Uterus (tissue), 4 donors: Measurements from ENCODE around the gene BLCAP. TPM values are rescaled to one million over a fixed set of nuclear protein-coding genes. Genes with fewer than 3 reads are reported as not detected.
A peak's percentile ranks its signal among the peaks of the same experiment; 100 is the strongest.

Experiments used
- DNase-seq, 2 donors: peaks; one replicate each; pipeline ENCODE4 v3.0.0-alpha.2; 2019 to 2020
- H3K27ac ChIP-seq, 2 donors: fragments of 200-600 bp; sonication (generic); 1 replicate in 1 of 2; 2 replicates in 1 of 2; pipeline ENCODE4 v1.5.1; 2016 to 2018
- H3K27me3 ChIP-seq, 2 donors: fragments of 200-600 bp; sonication (generic); one replicate each; pipeline ENCODE4 v1.5.1; 2018 to 2019; ENCODE audit warnings: control low read depth in 1 of 2
- H3K36me3 ChIP-seq, 2 donors: fragments of 200-600 bp; sonication (generic); one replicate each; pipeline ENCODE4 v1.5.1; 2019; ENCODE audit warnings: control low read depth in 1 of 2
- H3K4me1 ChIP-seq, 2 donors: fragments of 200-600 bp; sonication (generic); one replicate each; pipeline ENCODE4 v1.5.1; 2018 to 2019; ENCODE audit warnings: control low read depth in 1 of 2
- H3K4me3 ChIP-seq, 2 donors: fragments of 200-600 bp; sonication (generic); 1 replicate in 1 of 2; 2 replicates in 1 of 2; pipeline ENCODE4 v1.5.1; 2018 to 2019; ENCODE audit warnings: mild to moderate bottlenecking in 1 of 2
- H3K9me3 ChIP-seq, 2 donors: fragments of 200-600 bp; sonication (generic); one replicate each; pipeline ENCODE4 v1.5.1; 2019; ENCODE audit warnings: control low read depth in 1 of 2
- POLR2A ChIP-seq, 2 donors: fragments of 450-650 bp; IDR thresholded peaks; one replicate each; pipeline ENCODE4 v1.6.1; 2016; ENCODE audit warnings: antibody characterized with exemption in 2 of 2, mild to moderate bottlenecking in 1 of 2, moderate library complexity in 1 of 2
- intact Hi-C: fragments of 100-400 bp; cut with DNase I; formaldehyde crosslinking; loops from one replicate; pipeline ENCODE4 v1.15.1; 2023; ENCODE audit warnings: low total_unique reads
- total RNA-seq, 4 donors: library from RNA; depleted of rRNA in 3 of 4; stranded (reverse); fragments of >200 nt in 3 of 4; gene quantifications; one replicate each; pipeline versions ENCODE4 v1.1.0 to v1.2.4, GENCODE V29; 2014 to 2023
- TF ChIP-seq, protein P1 (sequence below), 4 experiments: fragments of 200-600 bp in 2 of 4; fragments of 450-650 bp in 2 of 4; sonication (generic) in 2 of 4; IDR thresholded peaks; one replicate each; pipeline ENCODE4 v1.5.1; 2016 to 2019; ENCODE audit warnings: antibody characterized with exemption in 4 of 4, mild to moderate bottlenecking in 2 of 4, moderate library complexity in 1 of 4
- donor health status: DM: yes; HTN: yes; CAD: no.

Gene BLCAP
- total RNA-seq, 4 donors from 2014 or later, result 16.4 to 62.9 (median 37.7) TPM

DNA sequence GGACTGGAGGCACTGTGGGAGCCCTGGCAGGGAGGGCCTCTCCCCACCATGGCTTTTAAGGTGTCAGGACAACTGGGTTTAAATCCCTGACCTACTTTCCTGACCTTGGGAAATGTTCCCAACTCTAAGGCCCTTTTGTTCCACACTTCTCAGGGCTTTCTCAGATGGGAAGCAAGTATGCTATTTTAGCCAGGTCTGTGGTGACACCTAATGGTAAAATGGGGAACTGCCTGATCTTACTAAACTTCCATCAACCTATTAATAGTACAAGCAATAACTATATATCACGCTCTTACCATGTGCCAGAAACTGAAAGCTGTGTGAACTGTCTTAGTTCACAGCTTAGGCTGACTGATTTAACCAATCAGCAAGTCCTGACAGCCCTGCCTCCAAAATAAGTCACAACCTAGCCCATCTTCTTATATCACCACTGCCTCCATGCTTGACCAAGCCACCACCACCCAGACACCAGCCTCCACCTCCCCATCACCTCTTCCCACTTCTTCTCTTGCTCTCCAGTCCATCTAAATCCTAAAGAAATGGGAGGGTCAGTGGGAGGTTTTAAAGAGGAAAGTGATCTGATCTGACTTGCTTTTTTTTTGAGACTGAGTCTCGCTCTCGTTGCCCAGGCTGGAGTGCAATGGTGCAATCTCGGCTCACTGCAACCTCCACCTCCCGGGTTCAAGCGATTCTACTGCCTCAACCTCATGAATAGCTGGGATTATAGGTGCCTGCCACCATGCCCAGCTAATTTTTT lies 6.9 kb upstream of the BLCAP start:
- intact Hi-C loops, result loop anchor here (5.0 kb wide), 1 partner anchor 337 kb away; no protein-coding TSS in a partner anchor
- DNase-seq, result peak in 1 of 2 donors; percentile 68
- TF ChIP-seq, protein P1, sequence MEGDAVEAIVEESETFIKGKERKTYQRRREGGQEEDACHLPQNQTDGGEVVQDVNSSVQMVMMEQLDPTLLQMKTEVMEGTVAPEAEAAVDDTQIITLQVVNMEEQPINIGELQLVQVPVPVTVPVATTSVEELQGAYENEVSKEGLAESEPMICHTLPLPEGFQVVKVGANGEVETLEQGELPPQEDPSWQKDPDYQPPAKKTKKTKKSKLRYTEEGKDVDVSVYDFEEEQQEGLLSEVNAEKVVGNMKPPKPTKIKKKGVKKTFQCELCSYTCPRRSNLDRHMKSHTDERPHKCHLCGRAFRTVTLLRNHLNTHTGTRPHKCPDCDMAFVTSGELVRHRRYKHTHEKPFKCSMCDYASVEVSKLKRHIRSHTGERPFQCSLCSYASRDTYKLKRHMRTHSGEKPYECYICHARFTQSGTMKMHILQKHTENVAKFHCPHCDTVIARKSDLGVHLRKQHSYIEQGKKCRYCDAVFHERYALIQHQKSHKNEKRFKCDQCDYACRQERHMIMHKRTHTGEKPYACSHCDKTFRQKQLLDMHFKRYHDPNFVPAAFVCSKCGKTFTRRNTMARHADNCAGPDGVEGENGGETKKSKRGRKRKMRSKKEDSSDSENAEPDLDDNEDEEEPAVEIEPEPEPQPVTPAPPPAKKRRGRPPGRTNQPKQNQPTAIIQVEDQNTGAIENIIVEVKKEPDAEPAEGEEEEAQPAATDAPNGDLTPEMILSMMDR (IDR thresholded peaks at IDR 0.05), result peak; percentile 81 to 96 (median 89)
- TF ChIP-seq POLR2A (IDR thresholded peaks at IDR 0.05), result no peak
- Histone ChIP-seq H3K27me3 (no peaks in the 10 kb centered on the region), H3K4me1 (no peaks in the 10 kb centered on the region), H3K9me3 (no peaks in the 10 kb centered on the region), H3K4me3 (no peak overlapping the region), H3K27ac (no peak overlapping the region), H3K36me3 (no peaks in the 10 kb centered on the region)

DNA sequence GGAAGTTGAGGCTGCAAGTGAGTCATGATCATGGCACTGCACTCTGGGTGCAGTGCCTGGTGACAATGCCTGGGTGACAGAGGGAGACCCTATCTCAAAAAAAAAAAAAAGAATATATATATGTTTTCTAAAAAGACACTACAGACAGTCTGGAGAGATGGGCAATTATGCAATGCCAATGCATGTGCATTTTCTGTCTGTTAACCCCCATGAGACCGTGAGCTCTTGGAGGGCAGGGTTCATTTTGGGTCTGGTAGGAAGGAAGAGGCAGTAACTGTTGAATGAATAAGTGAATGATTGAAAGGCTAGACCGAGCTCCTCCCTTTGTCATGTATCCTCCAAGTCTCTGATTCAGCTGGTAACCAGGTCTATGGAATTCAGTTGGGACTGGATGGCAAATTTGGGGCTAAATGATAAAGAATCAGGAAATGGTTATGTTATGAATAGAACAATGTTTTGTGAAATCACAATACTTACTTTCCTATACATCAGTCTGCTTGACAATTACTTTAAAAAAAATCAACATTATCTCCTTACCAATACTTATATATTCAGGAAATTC lies 5.6 kb upstream of the BLCAP start:
- intact Hi-C loops, result loop anchor here (5.0 kb wide), 1 partner anchor 336 kb away; no protein-coding TSS in a partner anchor
- Histone ChIP-seq H3K4me1 (no peaks in the 10 kb centered on the region), H3K27me3 (no peaks in the 10 kb centered on the region), H3K9me3 (no peaks in the 10 kb centered on the region), H3K36me3 (no peaks in the 10 kb centered on the region), H3K4me3 (no peak overlapping the region), H3K27ac (no peak overlapping the region)
- TF ChIP-seq POLR2A (IDR thresholded peaks at IDR 0.05), result no peak
- TF ChIP-seq, protein P1 (IDR thresholded peaks at IDR 0.05), result no peak
- no peak for DNase-seq

DNA sequence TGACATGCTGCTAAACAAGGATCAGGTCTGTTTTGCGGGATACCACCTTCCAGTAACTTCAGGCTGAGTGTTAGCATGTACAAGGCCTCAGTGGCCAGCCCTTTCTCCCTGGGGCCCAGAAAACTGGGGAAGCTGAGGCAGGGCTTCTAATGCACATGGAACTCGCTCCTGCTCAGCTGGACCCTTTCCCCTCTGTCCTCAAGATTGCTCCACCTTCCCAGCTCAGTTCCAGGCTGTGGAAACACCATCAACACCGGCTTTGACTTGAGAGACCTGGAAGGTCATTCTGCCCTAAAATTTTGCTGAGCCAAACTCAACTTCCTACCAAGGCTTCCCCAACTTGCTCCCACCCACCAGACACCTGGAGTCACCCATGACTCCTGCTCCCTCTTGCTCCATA lies 4.2 kb upstream of the BLCAP start:
- H3K36me3 ChIP-seq, result no peaks in the 10 kb centered on the region
- H3K9me3 ChIP-seq, result no peaks in the 10 kb centered on the region
- TF ChIP-seq, protein P1 (IDR thresholded peaks at IDR 0.05), result no peak
- TF ChIP-seq POLR2A (IDR thresholded peaks at IDR 0.05), result no peak
- no peak overlapping the region for H3K4me3 ChIP-seq
- intact Hi-C loops, result loop anchor here (5.0 kb wide), 1 partner anchor 335 kb away; no protein-coding TSS in a partner anchor
- no peak overlapping the region for H3K27ac ChIP-seq
- no peak for DNase-seq
- H3K27me3 ChIP-seq, result no peaks in the 10 kb centered on the region
- no peaks in the 10 kb centered on the region for H3K4me1 ChIP-seq

DNA sequence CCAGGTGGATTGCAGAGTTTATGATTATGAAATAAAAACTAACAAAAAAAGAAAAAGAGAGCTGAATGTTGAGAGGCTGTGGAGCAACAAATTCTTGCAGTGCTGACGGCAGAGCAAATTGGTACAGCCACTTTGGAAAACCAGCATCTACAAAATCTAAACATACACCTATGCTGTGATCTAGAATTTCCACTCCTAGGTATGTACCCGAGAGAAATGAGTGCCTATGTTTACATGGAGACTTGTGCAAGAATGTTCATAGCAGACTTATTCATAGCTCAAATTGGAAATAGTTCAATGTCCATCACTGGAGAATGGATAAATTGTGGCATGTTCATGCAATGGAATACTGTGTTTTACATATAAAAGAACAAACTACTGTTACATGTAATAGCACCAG lies 3.0 kb upstream of the BLCAP start:
- TF ChIP-seq, protein P1 (IDR thresholded peaks at IDR 0.05), result no peak

DNA sequence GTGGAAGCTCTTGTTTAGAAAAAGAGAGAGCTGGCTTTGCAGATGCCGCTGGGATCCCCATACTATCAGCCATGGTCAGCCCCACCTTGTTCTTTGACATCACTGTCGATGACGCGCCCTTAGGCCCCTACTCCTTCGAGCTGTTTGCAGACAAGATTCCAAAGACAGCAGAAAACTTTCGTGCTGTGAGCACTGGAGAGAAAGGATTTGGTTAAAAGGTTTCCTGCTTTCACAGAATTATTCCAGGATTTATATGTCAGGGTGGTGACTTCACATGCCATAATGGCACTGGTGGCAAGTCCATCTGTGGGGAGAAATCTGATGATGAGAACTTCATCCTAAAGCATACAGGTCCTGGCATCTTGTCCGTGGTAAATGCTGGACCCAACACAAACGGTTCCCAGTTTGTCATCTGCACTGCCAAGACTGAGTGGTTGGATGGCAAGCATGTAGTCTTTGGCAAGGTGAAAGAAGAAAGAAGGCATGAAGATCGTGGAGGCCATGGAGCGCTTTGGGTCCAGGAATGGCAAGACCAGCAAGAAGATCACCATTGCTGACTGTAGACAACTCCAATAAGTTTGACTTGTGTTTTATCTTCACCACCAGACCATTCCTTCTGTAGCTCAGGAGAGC lies 2.4 kb upstream of the BLCAP start:
- intact Hi-C loops, result loop anchor here (5.0 to 10.0 kb wide), 3 partner anchors 145 to 333 kb away; no protein-coding TSS in a partner anchor

More for the DNA sequence above, 3.0 kb upstream of the BLCAP start:
- Histone ChIP-seq H3K27ac (no peak overlapping the region), H3K4me1 (peaks cover 0 to 4% of the 10 kb centered on the region in 2 donors), H3K27me3 (no peaks in the 10 kb centered on the region), H3K4me3 (no peak overlapping the region), H3K36me3 (no peaks in the 10 kb centered on the region), H3K9me3 (no peaks in the 10 kb centered on the region)
- no peak for DNase-seq
- intact Hi-C loops, result loop anchor here (5.0 kb wide), 1 partner anchor 333 kb away; no protein-coding TSS in a partner anchor

More for the DNA sequence above, 2.4 kb upstream of the BLCAP start:
- no peak overlapping the region for H3K27ac ChIP-seq
- peaks cover 0 to 4% of the 10 kb centered on the region in 2 donors for H3K4me1 ChIP-seq
- DNase-seq, result no peak
- H3K36me3 ChIP-seq, result no peaks in the 10 kb centered on the region
- no peaks in the 10 kb centered on the region for H3K9me3 ChIP-seq
- H3K27me3 ChIP-seq, result no peaks in the 10 kb centered on the region
- TF ChIP-seq POLR2A (IDR thresholded peaks at IDR 0.05), result no peak
- TF ChIP-seq, protein P1 (IDR thresholded peaks at IDR 0.05), result no peak
- no peak overlapping the region for H3K4me3 ChIP-seq
